Measurements from ENCODE around the gene FAM47A.

FAM47A gene

GRCh38 chrX:34119122-34119521 is 13.0 kb downstream of the FAM47A start:
- Histone ChIP-seq H4K8ac (ENCODE audit: low read depth, low read length) (no peak overlapping the region), H2AFZ (ENCODE audit: low read length) (no peak overlapping the region), H3K9ac (ENCODE audit: low read depth, low read length, poor library complexity) (no peak overlapping the region), H2BK5ac (ENCODE audit: low read length) (no peak overlapping the region), H3K9me3 (replicated peaks in 1 of 2; ENCODE audit: control insufficient read depth in 2 of 2, insufficient read depth in 1 of 2, low read depth in 1 of 2, low read length in 2 of 2) (no peaks in the 10 kb centered on the region), H2BK12ac (ENCODE audit: low read length) (no peak overlapping the region), H2BK120ac (ENCODE audit: low read depth, low read length) (no peak overlapping the region), H3K4me1 (ENCODE audit: control insufficient read depth in 2 of 2, insufficient read depth in 1 of 2, low read depth in 1 of 2, low read length in 2 of 2) (no peaks in the 10 kb centered on the region), H3K4ac (ENCODE audit: low read length) (no peak overlapping the region), H3K27me3 (ENCODE audit: control insufficient read depth in 3 of 3, insufficient read depth in 3 of 3, low read depth in 1 of 3, low read length in 3 of 3) (no peaks in the 10 kb centered on the region), H3K23ac (ENCODE audit: low read depth, low read length, poor library complexity) (no peak overlapping the region), H3K79me1 (ENCODE audit: low read depth, low read length) (no peaks in the 10 kb centered on the region), H3K4me3 (ENCODE audit: low read length in 2 of 2) (no peak overlapping the region), H2AK5ac (ENCODE audit: low read depth, low read length) (no peak overlapping the region), H3K18ac (ENCODE audit: low read length) (no peak overlapping the region), H4K91ac (ENCODE audit: low read depth, low read length, poor library complexity) (no peak overlapping the region), H3K36me3 (replicated peaks in 1 of 2; ENCODE audit: control insufficient read depth in 2 of 2, insufficient read depth in 2 of 2, low read length in 2 of 2) (no peaks in the 10 kb centered on the region), H3K27ac (replicated peaks; ENCODE audit: low read length) (no peak overlapping the region), H2BK15ac (ENCODE audit: low read length) (no peak overlapping the region), H3K14ac (ENCODE audit: low read length) (no peak overlapping the region), H3K4me2 (ENCODE audit: insufficient read depth, low read length, poor library complexity, severe bottlenecking) (no peak overlapping the region)
- no CpG with 5 or more reads among the region's 2 CpGs for WGBS, 2 donors (ENCODE audit: extremely low coverage in 2 of 2, insufficient read length in 2 of 2, insufficient replicate concordance in 1 of 2)
- no peak for DNase-seq (ENCODE audit: low spot score)

- Histone ChIP-seq H3K79me1 (ENCODE audit: low read depth, low read length) (no peaks in the 10 kb centered on the region), H3K27me3 (ENCODE audit: control insufficient read depth in 3 of 3, insufficient read depth in 3 of 3, low read depth in 1 of 3, low read length in 3 of 3) (no peaks in the 10 kb centered on the region), H3K4me2 (ENCODE audit: insufficient read depth, low read length, poor library complexity, severe bottlenecking) (no peak overlapping the region), H4K91ac (ENCODE audit: low read depth, low read length, poor library complexity) (no peak overlapping the region), H3K27ac (replicated peaks; ENCODE audit: low read length) (no peak overlapping the region), H3K4ac (ENCODE audit: low read length) (no peak overlapping the region), H3K14ac (ENCODE audit: low read length) (no peak overlapping the region), H2BK5ac (ENCODE audit: low read length) (no peak overlapping the region), H2BK12ac (ENCODE audit: low read length) (no peak overlapping the region), H3K23ac (ENCODE audit: low read depth, low read length, poor library complexity) (no peak overlapping the region), H3K4me1 (ENCODE audit: control insufficient read depth in 2 of 2, insufficient read depth in 1 of 2, low read depth in 1 of 2, low read length in 2 of 2) (no peaks in the 10 kb centered on the region), H3K9ac (ENCODE audit: low read depth, low read length, poor library complexity) (no peak overlapping the region), H2BK15ac (ENCODE audit: low read length) (no peak overlapping the region), H3K18ac (ENCODE audit: low read length) (no peak overlapping the region), H2BK120ac (ENCODE audit: low read depth, low read length) (no peak overlapping the region), H3K36me3 (replicated peaks in 1 of 2; ENCODE audit: control insufficient read depth in 2 of 2, insufficient read depth in 2 of 2, low read length in 2 of 2) (no peaks in the 10 kb centered on the region), H3K9me3 (replicated peaks in 1 of 2; ENCODE audit: control insufficient read depth in 2 of 2, insufficient read depth in 1 of 2, low read depth in 1 of 2, low read length in 2 of 2) (no peaks in the 10 kb centered on the region), H2AFZ (ENCODE audit: low read length) (no peak overlapping the region), H2AK5ac (ENCODE audit: low read depth, low read length) (no peak overlapping the region), H4K8ac (ENCODE audit: low read depth, low read length) (no peak overlapping the region), H3K4me3 (ENCODE audit: low read length in 2 of 2) (no peak overlapping the region)
- no peak for DNase-seq (ENCODE audit: low spot score)
- no CpG with 5 or more reads among the region's 1 CpG for WGBS, 2 donors (ENCODE audit: extremely low coverage in 2 of 2, insufficient read length in 2 of 2, insufficient replicate concordance in 1 of 2)
These were observed 19.7 kb downstream of the FAM47A start for GRCh38 chrX:34112459-34112858.

Data from neuronal stem cell (in vitro differentiated cells).